ENCODE data around the gene PLVAP. TPM values are rescaled to one million over a fixed set of nuclear protein-coding genes. Genes with fewer than 3 reads are reported as not detected.
"Not testable (repeated sequence)": the region's sequence is repeated elsewhere in the genome, so short reads cannot be mapped to it uniquely, and the experiment has no call there.

Gene PLVAP
- total RNA-seq, 1 donor from 2014 or later: 36.9 TPM

DNA sequence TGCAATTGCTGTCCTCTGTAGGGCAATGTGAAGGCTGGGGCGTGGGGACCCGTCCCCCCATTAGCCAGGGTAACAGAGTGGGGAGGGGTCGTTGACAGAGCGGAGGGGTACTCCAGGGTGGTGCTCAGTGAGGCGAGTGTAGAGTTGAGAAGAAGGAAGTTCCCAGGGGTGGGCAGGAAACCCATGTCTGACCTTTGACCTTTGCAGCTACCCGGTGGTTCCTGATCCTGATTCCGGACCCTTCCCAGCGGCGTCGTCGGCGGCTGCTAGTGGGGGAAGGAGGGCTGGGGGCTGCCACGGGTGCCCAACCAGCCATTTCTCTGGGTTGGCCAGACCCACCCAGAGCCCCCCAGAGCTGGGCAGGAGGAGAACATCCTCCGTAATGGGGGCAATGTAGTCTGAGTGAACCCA is 2.1 kb upstream of the PLVAP start:
- peaks cover 25% of the 10 kb centered on the region for H3K4me1 ChIP-seq
- peaks cover 5% of the 10 kb centered on the region for H3K9me3 ChIP-seq (replicated peaks)
- H3K36me3 ChIP-seq: no peaks in the 10 kb centered on the region
- peaks cover 25% of the 10 kb centered on the region for H3K27me3 ChIP-seq (ENCODE audit: low read depth)
- no peak overlapping the region for H3K4me3 ChIP-seq
- no peak overlapping the region for H3K27ac ChIP-seq (replicated peaks)
- DNase-seq: no peak
- TF ChIP-seq, protein P1, sequence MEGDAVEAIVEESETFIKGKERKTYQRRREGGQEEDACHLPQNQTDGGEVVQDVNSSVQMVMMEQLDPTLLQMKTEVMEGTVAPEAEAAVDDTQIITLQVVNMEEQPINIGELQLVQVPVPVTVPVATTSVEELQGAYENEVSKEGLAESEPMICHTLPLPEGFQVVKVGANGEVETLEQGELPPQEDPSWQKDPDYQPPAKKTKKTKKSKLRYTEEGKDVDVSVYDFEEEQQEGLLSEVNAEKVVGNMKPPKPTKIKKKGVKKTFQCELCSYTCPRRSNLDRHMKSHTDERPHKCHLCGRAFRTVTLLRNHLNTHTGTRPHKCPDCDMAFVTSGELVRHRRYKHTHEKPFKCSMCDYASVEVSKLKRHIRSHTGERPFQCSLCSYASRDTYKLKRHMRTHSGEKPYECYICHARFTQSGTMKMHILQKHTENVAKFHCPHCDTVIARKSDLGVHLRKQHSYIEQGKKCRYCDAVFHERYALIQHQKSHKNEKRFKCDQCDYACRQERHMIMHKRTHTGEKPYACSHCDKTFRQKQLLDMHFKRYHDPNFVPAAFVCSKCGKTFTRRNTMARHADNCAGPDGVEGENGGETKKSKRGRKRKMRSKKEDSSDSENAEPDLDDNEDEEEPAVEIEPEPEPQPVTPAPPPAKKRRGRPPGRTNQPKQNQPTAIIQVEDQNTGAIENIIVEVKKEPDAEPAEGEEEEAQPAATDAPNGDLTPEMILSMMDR (IDR thresholded peaks at IDR 0.05; ENCODE audit: borderline replicate concordance): no peak
- intact Hi-C loops (cut with micrococcal nuclease): no loop called here

DNA sequence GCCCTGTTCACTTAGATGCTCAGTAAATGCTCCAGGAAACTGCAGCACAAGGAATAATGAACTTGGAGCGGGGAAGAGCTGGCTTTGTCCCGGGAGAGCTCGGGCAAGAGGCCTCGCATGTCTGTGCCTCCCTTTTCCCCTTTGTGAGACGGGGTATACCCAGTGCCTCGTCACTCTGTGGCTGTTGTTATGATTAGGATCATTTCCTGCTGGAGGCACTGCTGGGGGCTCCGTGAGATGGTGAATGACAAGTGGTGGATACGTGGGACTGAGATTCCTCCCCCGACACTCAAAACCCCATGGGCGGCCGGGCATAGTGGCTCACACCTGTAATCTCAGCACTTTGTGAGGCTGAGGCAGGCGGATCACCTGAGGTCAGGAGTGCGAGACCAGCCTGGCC is 1.1 kb upstream of the PLVAP start:
- Histone ChIP-seq H3K9me3 (replicated peaks) (peaks cover 5% of the 10 kb centered on the region), H3K27ac (replicated peaks) (no peak overlapping the region), H3K27me3 (ENCODE audit: low read depth) (peaks cover 25% of the 10 kb centered on the region), H3K36me3 (no peaks in the 10 kb centered on the region), H3K4me3 (no peak overlapping the region), H3K4me1 (peaks cover 25% of the 10 kb centered on the region)
- TF ChIP-seq, protein P1 (IDR thresholded peaks at IDR 0.05; ENCODE audit: borderline replicate concordance): no peak
- DNase-seq: no peak
- intact Hi-C loops (cut with micrococcal nuclease): no loop called here

DNA sequence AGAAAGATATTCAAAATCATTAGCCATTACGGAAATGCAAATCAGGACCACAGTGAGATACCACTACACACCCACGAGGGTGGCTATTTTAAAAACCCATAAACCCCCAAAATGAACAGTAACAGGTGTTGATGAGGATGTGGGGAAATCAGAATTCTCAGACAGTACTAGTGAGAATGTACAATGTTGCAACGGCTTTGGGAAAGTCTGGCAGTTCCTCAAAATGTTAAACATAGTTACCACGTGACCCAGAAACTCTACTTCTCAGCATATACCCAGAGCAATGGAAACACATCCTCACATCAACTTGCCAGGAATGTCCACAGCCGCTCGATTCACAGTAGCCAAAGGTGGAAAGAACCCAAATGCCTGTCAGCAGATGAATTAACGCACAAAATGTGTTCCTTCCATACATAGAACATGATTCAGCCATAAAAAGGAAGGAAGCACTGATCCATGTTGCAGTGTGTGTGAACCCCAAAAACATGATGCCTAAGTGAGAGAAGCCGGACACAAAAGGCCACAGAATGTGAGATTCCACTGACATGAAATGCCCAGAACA is 7.0 kb downstream of the PLVAP start:
- TF ChIP-seq, protein P1 (IDR thresholded peaks at IDR 0.05; ENCODE audit: borderline replicate concordance): no peak
- no peak overlapping the region for H3K4me3 ChIP-seq
- no peak for DNase-seq
- no peak overlapping the region for H3K27ac ChIP-seq (replicated peaks)
- no peaks in the 10 kb centered on the region for H3K9me3 ChIP-seq (replicated peaks)
- H3K36me3 ChIP-seq: no peaks in the 10 kb centered on the region
- intact Hi-C loops (cut with micrococcal nuclease): no loop called here
- no peaks in the 10 kb centered on the region for H3K4me1 ChIP-seq
- peaks cover 3% of the 10 kb centered on the region for H3K27me3 ChIP-seq (ENCODE audit: low read depth)

DNA sequence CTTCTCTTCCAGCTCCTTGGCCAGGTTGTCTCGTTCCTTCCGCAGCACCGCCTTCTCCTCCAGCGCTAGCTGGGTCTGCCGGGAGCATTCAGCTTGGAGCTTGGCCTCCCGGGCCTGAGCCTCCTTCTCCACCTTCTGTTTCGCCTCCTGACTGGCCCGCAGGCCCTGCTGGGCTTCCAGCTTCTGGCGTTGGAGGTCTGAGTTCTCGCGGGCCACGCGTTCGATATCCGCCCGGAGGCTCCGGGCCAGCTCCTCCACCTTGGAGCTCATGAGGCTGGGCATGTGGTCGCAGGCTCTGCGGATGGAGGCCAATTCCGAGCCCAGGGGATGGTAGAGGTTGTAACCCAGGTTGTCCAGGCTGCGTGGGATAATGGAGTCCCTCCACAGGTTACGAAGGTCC is 11.8 kb downstream of the PLVAP start:
- TF ChIP-seq, protein P1 (IDR thresholded peaks at IDR 0.05; ENCODE audit: borderline replicate concordance): no peak
- Histone ChIP-seq H3K27ac (replicated peaks) (no peak overlapping the region), H3K9me3 (replicated peaks) (no peaks in the 10 kb centered on the region), H3K4me3 (no peak overlapping the region), H3K4me1 (no peaks in the 10 kb centered on the region), H3K27me3 (ENCODE audit: low read depth) (no peaks in the 10 kb centered on the region), H3K36me3 (no peaks in the 10 kb centered on the region)
- DNase-seq: no peak
- intact Hi-C loops (cut with micrococcal nuclease): no loop called here

DNA sequence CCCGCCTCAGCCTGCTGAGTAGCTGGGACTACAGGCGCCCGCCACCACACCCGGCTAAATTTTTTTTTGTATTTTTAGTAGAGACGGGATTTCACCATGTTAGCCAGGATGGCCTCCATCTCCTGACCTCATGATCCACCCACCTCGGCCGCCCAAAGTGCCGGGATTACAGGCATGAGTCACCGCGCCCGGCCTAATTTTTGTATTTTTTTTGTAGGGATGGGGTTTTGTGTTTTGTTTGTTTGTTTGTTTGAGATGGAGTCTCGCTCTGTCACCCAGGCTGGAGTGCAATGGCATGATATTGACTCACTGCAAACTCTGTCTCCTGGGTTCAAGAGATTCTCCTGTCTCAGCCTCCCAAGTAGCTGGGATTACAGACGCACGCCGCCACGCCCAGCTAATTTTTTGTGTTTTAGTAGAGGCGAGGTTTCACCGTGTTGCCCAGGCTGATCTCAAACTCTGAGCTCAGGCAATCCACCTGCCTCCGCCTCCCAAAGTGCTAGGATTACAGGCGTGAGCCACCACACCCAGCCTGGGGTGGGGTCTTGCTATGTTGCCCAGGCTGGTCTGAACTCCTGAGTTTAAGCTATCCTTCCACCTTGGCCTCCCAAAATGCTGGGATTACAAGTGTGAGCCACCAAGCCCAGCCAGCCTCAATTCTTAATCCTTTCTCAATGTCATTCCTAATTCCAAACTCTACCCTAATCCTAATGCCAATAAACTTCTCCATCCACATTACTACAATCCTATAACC is 13.1 kb downstream of the PLVAP start:
- H3K27ac ChIP-seq (replicated peaks); H3K4me3 ChIP-seq; DNase-seq; H3K27me3 ChIP-seq (ENCODE audit: low read depth); H3K36me3 ChIP-seq; H3K4me1 ChIP-seq; H3K9me3 ChIP-seq (replicated peaks); intact Hi-C loops (cut with micrococcal nuclease): not testable (repeated sequence)
